AG09319 (cell line): ENCODE measurements around the gene TCF20.

Source experiments
- DNase-seq: peaks from one replicate; pipeline ENCODE4 v3.0.0-alpha.2; 2010; ENCODE audit warnings: low read depth; ENCODE audit errors: extremely low read depth
- CTCF ChIP-seq: IDR thresholded peaks from 2 replicates; pipeline ENCODE4 v1.5.1; 2011; ENCODE audit warnings: low read depth, mild to moderate bottlenecking, inconsistent platforms, low read length, moderate library complexity

Gene TCF20

GRCh38 chr22:42281706-42282251 is 11.3 kb upstream of the TCF20 start:
- no peak for TF ChIP-seq CTCF
- DNase-seq = no peak

- no peak for TF ChIP-seq CTCF
- DNase-seq = no peak
Measured at GRCh38 chr22:42281284-42281683, 10.8 kb upstream of the TCF20 start.

GRCh38 chr22:42280836-42281235 is 10.4 kb upstream of the TCF20 start:
- no peak for DNase-seq
- TF ChIP-seq CTCF = no peak

GRCh38 chr22:42280140-42280539 is 9.7 kb upstream of the TCF20 start:
- no peak for DNase-seq
- TF ChIP-seq CTCF = no peak

- DNase-seq = no peak
Measured at GRCh38 chr22:42279425-42280020, 9.1 kb upstream of the TCF20 start.

GRCh38 chr22:42277988-42278776 is 7.7 kb upstream of the TCF20 start:
- TF ChIP-seq CTCF = peak; percentile 6
- no peak for DNase-seq

More at GRCh38 chr22:42279425-42280020, 9.1 kb upstream of the TCF20 start:
- TF ChIP-seq CTCF = no peak

- no peak for DNase-seq
- TF ChIP-seq CTCF = no peak
Measured at GRCh38 chr22:42277232-42277753, 6.8 kb upstream of the TCF20 start.
